Heart left ventricle (tissue), 13 donors: ENCODE measurements around the gene CA5B.

Source experiments
- POLR2A ChIP-seq, 2 donors: fragments of 450-650 bp; IDR thresholded peaks; one replicate each; pipeline ENCODE4 v1.6.1; 2017; ENCODE audit warnings: antibody characterized with exemption in 2 of 2, mild to moderate bottlenecking in 2 of 2, moderate library complexity in 2 of 2
- TF ChIP-seq, protein P1 (sequence below), 12 donors: fragments of 200-600 bp; sonication (generic) in 4 of 12; IDR thresholded peaks; one replicate each; pipeline versions ENCODE4 v1.5.0 to v1.8.0; 2018 to 2022; ENCODE audit warnings: antibody characterized with exemption in 12 of 12, mild to moderate bottlenecking in 5 of 12
- donor health status: ischemic (EF 13 %, LVEDD 7.1; RV severe dilation, severe dysfunction).
- donor health status: DM: no; HTN: yes; CAD: no.
- donor health status: DM: no; HTN: no; CAD: no.
- donor health status: ischemic (EF 25% LVEDD 6.9; RV normal size, moderate dysfunction).
- donor health status: ischemic (EF 25% LVEDD 5.7; RV mildly dilated, moderate dysfunction).
- donor health status: ischemic (EF 35%, LVEDD 5.7; RV mildly dilated, moderate dysfunction).
- donor health status: nonischemic (EF 11% LVEDD 7.7; RV severe dilation, severe dysfunction).
- donor health status: DM: yes; HTN: yes; CAD: no.
- donor health status: PGD.
- donor health status: ischemic (EF 29% LVEDD 5.4; RV normal size, mild dysfunction).
- donor health status: nonischemic (EF 23%, LVEDD 6.1; RV moderate dilation, normal function).

DNA sequence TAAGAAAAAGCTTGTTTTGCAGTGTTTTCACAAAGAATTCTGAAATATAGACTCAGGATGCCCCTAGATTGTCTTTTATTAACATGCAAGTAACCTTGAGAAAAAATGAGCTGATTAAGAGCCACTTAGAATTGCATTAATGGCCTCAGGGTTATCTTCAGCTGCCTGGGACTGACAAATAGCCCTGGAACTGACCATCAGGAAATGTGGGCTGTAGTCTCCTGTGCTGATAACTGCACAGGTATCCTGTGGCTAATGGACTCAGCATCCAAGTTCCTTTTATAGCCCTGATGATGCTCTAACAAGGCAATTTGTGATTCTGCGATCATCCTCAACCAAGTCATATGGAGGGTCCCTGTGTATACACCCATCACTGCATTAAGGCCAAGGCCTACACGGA is 17.0 kb downstream of the CA5B start:
- no peak for TF ChIP-seq POLR2A (IDR thresholded peaks at IDR 0.05)
- TF ChIP-seq, protein P1, sequence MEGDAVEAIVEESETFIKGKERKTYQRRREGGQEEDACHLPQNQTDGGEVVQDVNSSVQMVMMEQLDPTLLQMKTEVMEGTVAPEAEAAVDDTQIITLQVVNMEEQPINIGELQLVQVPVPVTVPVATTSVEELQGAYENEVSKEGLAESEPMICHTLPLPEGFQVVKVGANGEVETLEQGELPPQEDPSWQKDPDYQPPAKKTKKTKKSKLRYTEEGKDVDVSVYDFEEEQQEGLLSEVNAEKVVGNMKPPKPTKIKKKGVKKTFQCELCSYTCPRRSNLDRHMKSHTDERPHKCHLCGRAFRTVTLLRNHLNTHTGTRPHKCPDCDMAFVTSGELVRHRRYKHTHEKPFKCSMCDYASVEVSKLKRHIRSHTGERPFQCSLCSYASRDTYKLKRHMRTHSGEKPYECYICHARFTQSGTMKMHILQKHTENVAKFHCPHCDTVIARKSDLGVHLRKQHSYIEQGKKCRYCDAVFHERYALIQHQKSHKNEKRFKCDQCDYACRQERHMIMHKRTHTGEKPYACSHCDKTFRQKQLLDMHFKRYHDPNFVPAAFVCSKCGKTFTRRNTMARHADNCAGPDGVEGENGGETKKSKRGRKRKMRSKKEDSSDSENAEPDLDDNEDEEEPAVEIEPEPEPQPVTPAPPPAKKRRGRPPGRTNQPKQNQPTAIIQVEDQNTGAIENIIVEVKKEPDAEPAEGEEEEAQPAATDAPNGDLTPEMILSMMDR (IDR thresholded peaks at IDR 0.05) = no peak
